Astrocyte of the spinal cord (primary cell): ENCODE results near the gene GNAO1.

Experiments used
- DNase-seq: peaks from one replicate; pipeline ENCODE4 v3.0.0; 2011; ENCODE audit warnings: low read depth, low spot score
- H3K4me3 ChIP-seq: 2 replicates; pipeline ENCODE4 v1.5.1; 2011; ENCODE audit warnings: low read depth, mild to moderate bottlenecking, low read length, moderate library complexity
- CTCF ChIP-seq: IDR thresholded peaks from 2 replicates; pipeline ENCODE4 v1.5.1; 2012; ENCODE audit warnings: low read depth, mild to moderate bottlenecking, low read length, inconsistent platforms
- in situ Hi-C: cut with HindIII; loops from 2 replicates; pipeline ENCODE4 v1.10.0; 2017; ENCODE audit warnings: low sequenced_read_pairs

GNAO1 gene

GRCh38 chr16:56399047-56399446 is 207.8 kb downstream of the GNAO1 start:
- in situ Hi-C loops, result no loop called here
- DNase-seq, result no peak
- no peak for TF ChIP-seq CTCF
- H3K4me3 ChIP-seq, result no peak overlapping the region

GRCh38 chr16:56399486-56399885 is 208.2 kb downstream of the GNAO1 start:
- H3K4me3 ChIP-seq, result no peak overlapping the region
- DNase-seq, result no peak
- TF ChIP-seq CTCF, result no peak
- in situ Hi-C loops, result no loop called here

- in situ Hi-C loops, result no loop called here
- no peak for TF ChIP-seq CTCF
- H3K4me3 ChIP-seq, result no peak overlapping the region
- no peak for DNase-seq
Measured at GRCh38 chr16:56400458-56400857, 209.2 kb downstream of the GNAO1 start.

- H3K4me3 ChIP-seq, result no peak overlapping the region
- in situ Hi-C loops, result no loop called here
- peak; percentile 23 for TF ChIP-seq CTCF
- DNase-seq, result no peak
Measured at GRCh38 chr16:56401482-56401881, 210.2 kb downstream of the GNAO1 start.

GRCh38 chr16:56405977-56406672 is 214.8 kb downstream of the GNAO1 start:
- no peak for DNase-seq
- TF ChIP-seq CTCF, result no peak
- in situ Hi-C loops, result no loop called here
- H3K4me3 ChIP-seq, result no peak overlapping the region
